ENCODE results near the gene IFTAP.

GRCh38 chr11:36598051-36598450, 3.7 kb downstream of the IFTAP start, which contains the start of gene RAG2:
- TF ChIP-seq CTCF (IDR thresholded peaks at IDR 0.05) (no peak), POLR2A (IDR thresholded peaks at IDR 0.05) (no peak)
